HuH-7.5 (cell line): ENCODE results near the gene P4HA3.

Experiments used
- DNase-seq: peaks from one replicate; pipeline ENCODE4 v3.0.0; 2011; ENCODE audit warnings: low spot score

The P4HA3 gene

GRCh38 chr11:74262725-74263124 is 48.7 kb downstream of the P4HA3 start:
- DNase-seq, result no peak

GRCh38 chr11:74257959-74258553 is 53.4 kb downstream of the P4HA3 start:
- DNase-seq, result no peak

GRCh38 chr11:74256378-74257133 is 54.9 kb downstream of the P4HA3 start:
- DNase-seq, result no peak

- peak; percentile 34 for DNase-seq
Observed at GRCh38 chr11:74255741-74256375, 55.6 kb downstream of the P4HA3 start.

- no peak for DNase-seq
Observed at GRCh38 chr11:74253361-74253760, 58.1 kb downstream of the P4HA3 start.

GRCh38 chr11:74249496-74249895 is 61.9 kb downstream of the P4HA3 start:
- DNase-seq, result no peak

- DNase-seq, result no peak
Observed at GRCh38 chr11:74248469-74248868, 63.0 kb downstream of the P4HA3 start.

GRCh38 chr11:74238243-74238642 is 73.2 kb downstream of the P4HA3 start:
- DNase-seq, result no peak

- no peak for DNase-seq
Observed at GRCh38 chr11:74237541-74237940, 73.9 kb downstream of the P4HA3 start.

GRCh38 chr11:74235121-74235520 is 76.3 kb downstream of the P4HA3 start:
- DNase-seq, result no peak

GRCh38 chr11:74233683-74234082 is 77.8 kb downstream of the P4HA3 start:
- no peak for DNase-seq

GRCh38 chr11:74232311-74232950 is 79.0 kb downstream of the P4HA3 start:
- DNase-seq, result no peak

GRCh38 chr11:74226907-74227306 is 84.5 kb downstream of the P4HA3 start:
- DNase-seq, result peak; percentile 3

- no peak for DNase-seq
Observed at GRCh38 chr11:74225565-74225964, 85.9 kb downstream of the P4HA3 start.

GRCh38 chr11:74221816-74222215 is 89.6 kb downstream of the P4HA3 start:
- no peak for DNase-seq

GRCh38 chr11:74220376-74220775 is 91.1 kb downstream of the P4HA3 start:
- no peak for DNase-seq
